ENCODE results near the gene MSI2. TPM values are rescaled to one million over a fixed set of nuclear protein-coding genes. Genes with fewer than 3 reads are reported as not detected.

Gene MSI2
- total and polyA plus RNA-seq, 7 donors, result 37.6 to 133 (median 87.1) TPM

- Histone ChIP-seq H3K4me1 (peaks cover 48% of the 10 kb centered on the region), H3K4me3 (no peak overlapping the region), H3K27me3 (ENCODE audit: insufficient read depth in 3 of 3, low read length in 2 of 3) (no peaks in the 10 kb centered on the region), H3K36me3 (ENCODE audit: insufficient read depth in 1 of 2, low read depth in 1 of 2) (no peaks in the 10 kb centered on the region), H3K9me3 (no peaks in the 10 kb centered on the region), H3K27ac (peak overlapping the region; percentile 37)
- 48 to 70% (median 54%) methylated on average over 9 of the region's 9 CpGs for WGBS, 3 donors
- no peak for TF ChIP-seq CTCF (IDR thresholded peaks at IDR 0.05)
- DNase-seq (no peak), ATAC-seq (peak in 2 of 4 donors; percentile 20 to 26)
- intact Hi-C loops (cut with DNase I), result no loop called here
Observed at GRCh38 chr17:57477522-57478362, 221.4 kb downstream of the MSI2 start.

- intact Hi-C loops (cut with DNase I), result no loop called here
- Histone ChIP-seq H3K27me3 (ENCODE audit: insufficient read depth in 3 of 3, low read length in 2 of 3) (no peaks in the 10 kb centered on the region), H3K27ac (no peak overlapping the region), H3K4me1 (peaks cover 40% of the 10 kb centered on the region), H3K4me3 (no peak overlapping the region), H3K36me3 (ENCODE audit: insufficient read depth in 1 of 2, low read depth in 1 of 2) (no peaks in the 10 kb centered on the region), H3K9me3 (no peaks in the 10 kb centered on the region)
- no peak for TF ChIP-seq CTCF (IDR thresholded peaks at IDR 0.05)
- ATAC-seq (peak in 2 of 4 donors; percentile 41 to 69), DNase-seq (no peak)
- WGBS, 3 donors, result 54 to 65% (median 55%) methylated on average over 8 of the region's 8 CpGs
Observed at GRCh38 chr17:57478478-57479250, 222.3 kb downstream of the MSI2 start.

- DNase-seq (peak in 1 of 2 donors; percentile 64), ATAC-seq (peak; percentile 61 to 84 (median 78))
- no peak for TF ChIP-seq CTCF (IDR thresholded peaks at IDR 0.05)
- Histone ChIP-seq H3K27me3 (ENCODE audit: insufficient read depth in 3 of 3, low read length in 2 of 3) (no peaks in the 10 kb centered on the region), H3K36me3 (ENCODE audit: insufficient read depth in 1 of 2, low read depth in 1 of 2) (no peaks in the 10 kb centered on the region), H3K9me3 (no peaks in the 10 kb centered on the region), H3K4me3 (no peak overlapping the region), H3K27ac (peak overlapping the region; percentile 54), H3K4me1 (peaks cover 46% of the 10 kb centered on the region)
- WGBS, 3 donors, result 26 to 59% (median 34%) methylated on average over 4 of the region's 4 CpGs
- intact Hi-C loops (cut with DNase I), result no loop called here
Observed at GRCh38 chr17:57480438-57481196, 224.3 kb downstream of the MSI2 start.

GRCh38 chr17:57481910-57482391 lies 225.6 kb downstream of the MSI2 start:
- no peak overlapping the region for H3K27ac ChIP-seq

More at GRCh38 chr17:57481910-57482391, 225.6 kb downstream of the MSI2 start:
- no peak for TF ChIP-seq CTCF (IDR thresholded peaks at IDR 0.05)
- DNase-seq (no peak), ATAC-seq (no peak)
- Histone ChIP-seq H3K4me1 (peaks cover 54% of the 10 kb centered on the region), H3K27me3 (ENCODE audit: insufficient read depth in 3 of 3, low read length in 2 of 3) (no peaks in the 10 kb centered on the region), H3K9me3 (no peaks in the 10 kb centered on the region), H3K4me3 (no peak overlapping the region), H3K36me3 (ENCODE audit: insufficient read depth in 1 of 2, low read depth in 1 of 2) (no peaks in the 10 kb centered on the region)
- intact Hi-C loops (cut with DNase I), result no loop called here
- WGBS, 3 donors, result 47 to 68% (median 47%) methylated on average over 9 of the region's 9 CpGs

Measured in psoas muscle (tissue), 8 donors.